HG03159 (cell line): Measurements from ENCODE around the gene NOCT.
"Not testable (repeated sequence)": the region's sequence is repeated elsewhere in the genome, so short reads cannot be mapped to it uniquely, and the experiment has no call there.

ENCODE experiments used
- ATAC-seq: cut with Tn5 transposase; IDR thresholded peaks from one replicate; pipeline ENCODE4 v1.9.1; 2021; ENCODE audit warnings: mild to moderate bottlenecking, moderate library complexity; ENCODE audit not compliant: unreplicated experiment

Gene NOCT

DNA sequence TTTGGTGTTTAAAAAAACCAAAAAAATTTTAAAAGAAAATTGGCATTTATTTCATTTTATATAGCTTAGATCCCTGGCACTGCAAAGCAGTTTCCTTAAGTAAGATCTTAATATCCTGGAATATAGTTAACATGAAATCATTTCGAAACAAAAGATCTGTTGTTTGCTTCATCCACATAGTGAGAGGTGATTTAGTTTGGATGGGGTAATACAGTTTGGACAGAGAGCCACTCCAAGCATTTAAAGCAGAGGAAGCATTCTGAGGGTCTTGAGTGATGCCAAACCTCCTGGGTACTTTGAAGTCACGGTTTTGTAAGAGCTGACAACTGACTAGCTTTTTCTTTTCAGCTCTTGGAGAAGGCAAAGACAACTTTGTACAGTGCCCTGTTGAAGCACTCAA is 28.7 kb downstream of the NOCT start:
- ATAC-seq, result no peak

DNA sequence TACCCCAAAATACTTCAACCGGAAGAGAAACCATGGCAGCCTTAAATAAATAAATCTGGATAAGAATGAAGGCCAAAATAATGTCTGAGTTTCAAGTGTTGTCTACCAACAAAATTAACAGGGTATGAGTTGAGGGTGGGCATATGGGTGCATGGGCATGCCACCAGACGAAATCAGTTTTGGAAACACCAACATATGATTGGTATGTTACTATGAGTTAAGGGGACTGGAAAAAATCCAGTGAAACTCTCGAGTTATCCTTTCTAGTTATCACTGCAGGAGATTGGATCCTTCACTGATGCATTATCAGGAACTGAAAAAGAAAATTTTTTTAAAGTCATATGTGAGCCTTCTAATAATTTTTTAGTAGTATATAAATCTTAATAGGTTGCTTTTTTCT is 32.4 kb downstream of the NOCT start:
- no peak for ATAC-seq

DNA sequence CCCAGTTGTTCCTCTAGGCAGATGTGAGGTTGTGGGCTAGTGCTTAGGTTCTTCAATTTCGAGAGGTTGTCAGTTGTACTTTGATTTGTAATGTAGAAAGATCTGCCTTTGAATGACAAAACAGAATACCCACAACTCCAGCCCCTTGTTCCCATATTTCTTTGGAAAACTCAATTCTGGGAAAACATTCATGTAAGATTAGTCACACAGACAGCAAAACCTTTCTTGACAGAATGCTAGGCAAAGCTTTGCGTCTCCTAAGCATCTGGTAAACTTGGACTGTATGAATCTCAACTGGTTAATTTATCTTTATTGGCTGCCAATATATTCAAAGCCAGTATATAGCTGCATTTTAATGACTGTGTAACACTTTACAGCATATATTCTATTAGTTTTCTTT is 34.9 kb downstream of the NOCT start:
- ATAC-seq, result no peak

DNA sequence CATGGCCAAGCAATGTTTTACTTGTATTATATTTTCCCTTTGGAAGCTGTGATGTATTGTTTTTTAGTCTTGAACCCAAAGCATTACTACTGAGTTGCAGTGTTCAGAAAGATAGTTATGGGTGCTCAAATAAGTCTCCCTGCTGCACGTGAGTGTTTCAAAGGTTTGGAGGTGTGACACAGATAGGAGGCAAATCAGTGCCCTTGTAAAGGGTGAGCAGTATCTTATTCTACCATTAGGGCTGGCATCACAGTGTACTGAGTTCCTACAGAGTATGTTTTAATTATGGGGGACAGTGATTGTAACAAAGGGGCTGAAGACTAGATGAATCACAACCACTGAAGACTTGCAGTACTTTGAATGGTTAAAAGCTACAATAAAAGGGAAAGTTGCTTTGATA is 38.3 kb downstream of the NOCT start:
- no peak for ATAC-seq

DNA sequence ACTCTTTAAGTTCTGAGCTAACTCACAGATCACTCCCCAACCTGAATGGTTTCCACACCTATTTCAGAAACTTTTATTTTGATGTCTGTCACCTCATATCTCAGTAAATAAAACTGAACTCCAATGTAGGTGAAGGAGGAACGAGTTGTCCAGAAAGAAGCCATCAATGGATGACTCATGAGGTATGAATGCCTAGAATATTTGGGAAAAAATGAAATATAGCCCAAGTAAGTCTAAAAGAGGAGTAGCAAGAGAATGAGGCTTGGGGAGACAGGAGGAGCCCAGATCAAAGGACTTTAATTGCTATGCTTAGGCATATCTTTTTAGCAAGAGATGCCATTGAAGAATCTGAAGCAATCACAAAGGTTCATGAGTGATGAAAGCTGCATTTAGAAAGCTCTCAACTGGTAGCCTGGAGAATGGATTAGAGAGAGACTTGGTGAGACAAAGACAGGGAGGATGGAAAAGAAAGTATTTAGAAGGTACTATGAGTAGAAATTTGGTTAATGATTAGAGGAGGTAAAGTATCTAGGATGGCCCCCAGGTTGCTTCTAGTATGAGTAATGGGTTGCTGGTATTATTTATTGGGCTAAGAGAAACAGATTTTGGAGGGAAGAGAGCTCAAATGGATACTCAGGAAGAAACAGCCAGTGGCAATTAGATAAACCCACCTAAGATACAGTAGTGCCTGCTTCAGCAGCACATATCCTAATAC is 39.4 kb downstream of the NOCT start:
- no peak for ATAC-seq

DNA sequence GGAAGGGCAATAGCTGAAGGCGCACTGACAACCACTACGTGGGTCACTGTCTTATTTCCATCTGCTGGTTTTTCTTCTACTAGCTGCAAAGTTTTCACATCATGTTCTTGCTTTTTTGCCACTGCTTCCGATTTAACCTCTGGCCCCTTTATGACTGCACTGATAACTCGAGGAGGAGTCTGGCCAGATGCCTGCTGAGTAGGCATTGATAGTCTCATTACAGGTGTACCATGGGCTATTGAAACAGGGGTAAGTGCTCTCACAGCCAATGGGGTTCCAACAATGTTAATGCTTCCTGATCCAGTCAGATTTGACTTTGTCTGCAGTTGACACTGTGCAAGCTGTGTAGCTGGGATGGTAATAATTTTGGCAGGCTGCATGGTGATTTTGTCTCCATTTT is 43.4 kb downstream of the NOCT start:
- ATAC-seq, result not testable (repeated sequence)

DNA sequence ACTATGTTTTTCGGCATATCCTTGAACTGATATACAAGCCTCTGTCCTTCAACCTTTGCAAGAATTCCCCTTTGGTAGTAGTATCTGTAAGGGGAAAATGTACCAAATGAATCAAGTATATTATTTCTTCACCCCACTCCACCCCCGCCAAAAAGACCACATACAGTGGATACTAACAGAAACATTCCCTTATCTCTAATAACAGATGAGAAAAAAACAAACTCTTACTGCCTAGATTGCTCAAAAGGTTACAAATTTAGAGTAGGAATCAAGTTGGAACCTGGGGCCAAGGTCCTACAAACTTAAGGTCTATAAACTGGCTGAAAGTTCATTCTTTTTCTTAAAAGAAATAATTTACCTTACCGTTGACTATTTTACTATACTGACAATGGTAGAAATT is 45.0 kb downstream of the NOCT start:
- ATAC-seq, result no peak

DNA sequence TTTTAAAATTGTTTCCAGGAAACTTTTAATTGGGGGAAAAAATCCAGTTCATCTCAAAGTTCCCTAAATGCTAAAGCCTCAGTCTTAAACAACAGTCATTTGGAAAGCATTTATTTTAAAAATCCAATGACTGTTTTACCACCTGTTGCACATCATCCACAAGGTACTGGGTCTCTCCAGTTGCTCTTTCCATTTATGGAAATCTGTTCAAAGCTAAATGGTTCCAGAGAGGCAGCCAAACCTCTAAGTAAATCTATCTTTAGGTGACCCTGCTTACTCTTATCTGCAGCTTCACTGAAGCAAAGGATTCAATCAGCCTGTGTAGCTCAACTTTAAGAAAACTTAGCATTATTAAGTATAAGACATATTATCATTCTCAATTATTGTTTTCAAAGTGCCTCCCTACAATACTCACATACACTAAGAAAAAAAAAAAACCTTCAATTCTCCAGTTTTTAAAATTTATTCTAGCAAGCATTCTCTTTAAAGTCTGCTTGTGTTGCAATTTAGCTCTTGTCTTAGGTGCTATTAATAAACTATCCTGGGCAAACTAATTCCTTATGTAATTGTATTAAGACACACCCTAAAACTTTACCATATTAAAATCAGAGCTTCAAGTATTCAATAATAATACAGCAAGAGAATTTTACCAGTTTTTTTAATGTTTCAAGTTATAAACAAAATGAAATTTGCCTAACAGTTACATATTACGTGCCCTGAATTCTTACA is 60.6 kb downstream of the NOCT start:
- ATAC-seq, result no peak

DNA sequence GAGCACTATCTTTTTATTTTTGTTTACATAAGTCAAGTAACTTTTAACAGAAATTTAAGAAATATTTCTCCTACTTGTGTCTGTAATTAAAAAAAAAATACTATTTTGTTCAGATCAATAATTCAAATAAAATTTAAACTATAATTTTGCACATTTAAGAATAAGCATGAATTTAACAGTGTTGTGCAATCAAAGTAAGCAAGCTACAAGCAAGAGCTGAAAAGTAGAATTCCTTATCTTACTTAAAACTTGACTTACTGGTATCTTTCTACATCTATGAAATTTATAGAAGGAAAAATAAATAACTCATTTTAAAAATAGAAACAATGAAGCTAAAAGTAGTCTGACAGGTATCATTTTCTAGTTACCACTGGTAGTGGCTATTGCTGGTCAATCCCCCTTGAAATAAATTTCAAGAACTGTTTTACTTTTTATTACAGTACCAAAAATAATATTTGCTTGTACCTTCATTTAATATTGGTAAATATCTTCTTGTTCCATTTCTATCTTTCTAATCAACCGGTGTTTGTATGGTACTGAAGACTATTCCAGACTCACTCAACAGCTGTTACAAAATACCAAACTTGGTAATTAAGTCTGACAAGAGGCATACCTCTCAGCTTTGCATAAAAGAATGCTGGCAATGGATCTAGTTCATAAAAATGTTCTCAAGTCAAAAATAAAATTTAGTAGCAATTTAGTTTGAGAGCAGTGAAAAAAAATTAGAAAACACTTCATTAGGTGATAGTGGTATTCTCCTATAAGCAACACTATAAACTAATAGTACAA is 62.2 kb downstream of the NOCT start:
- no peak for ATAC-seq

DNA sequence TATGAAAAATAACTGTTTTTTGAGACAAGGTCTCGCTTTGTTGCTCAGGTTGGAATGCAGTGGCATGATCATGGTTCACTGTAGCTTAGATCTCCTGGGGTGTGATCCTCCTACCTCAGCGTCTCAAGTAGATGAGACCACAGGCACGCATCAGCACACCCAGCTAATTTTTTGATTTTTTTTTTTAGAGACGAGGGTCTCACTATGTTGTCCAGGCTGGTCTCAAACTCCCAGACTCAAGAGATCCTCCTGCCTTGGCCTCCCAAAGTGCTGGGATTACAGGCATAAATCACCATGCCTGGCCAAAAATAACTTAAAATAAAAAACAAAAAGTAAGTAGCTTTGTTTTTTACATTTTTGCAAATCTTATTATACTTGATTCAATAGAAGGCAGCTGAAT is 63.3 kb downstream of the NOCT start:
- no peak for ATAC-seq

DNA sequence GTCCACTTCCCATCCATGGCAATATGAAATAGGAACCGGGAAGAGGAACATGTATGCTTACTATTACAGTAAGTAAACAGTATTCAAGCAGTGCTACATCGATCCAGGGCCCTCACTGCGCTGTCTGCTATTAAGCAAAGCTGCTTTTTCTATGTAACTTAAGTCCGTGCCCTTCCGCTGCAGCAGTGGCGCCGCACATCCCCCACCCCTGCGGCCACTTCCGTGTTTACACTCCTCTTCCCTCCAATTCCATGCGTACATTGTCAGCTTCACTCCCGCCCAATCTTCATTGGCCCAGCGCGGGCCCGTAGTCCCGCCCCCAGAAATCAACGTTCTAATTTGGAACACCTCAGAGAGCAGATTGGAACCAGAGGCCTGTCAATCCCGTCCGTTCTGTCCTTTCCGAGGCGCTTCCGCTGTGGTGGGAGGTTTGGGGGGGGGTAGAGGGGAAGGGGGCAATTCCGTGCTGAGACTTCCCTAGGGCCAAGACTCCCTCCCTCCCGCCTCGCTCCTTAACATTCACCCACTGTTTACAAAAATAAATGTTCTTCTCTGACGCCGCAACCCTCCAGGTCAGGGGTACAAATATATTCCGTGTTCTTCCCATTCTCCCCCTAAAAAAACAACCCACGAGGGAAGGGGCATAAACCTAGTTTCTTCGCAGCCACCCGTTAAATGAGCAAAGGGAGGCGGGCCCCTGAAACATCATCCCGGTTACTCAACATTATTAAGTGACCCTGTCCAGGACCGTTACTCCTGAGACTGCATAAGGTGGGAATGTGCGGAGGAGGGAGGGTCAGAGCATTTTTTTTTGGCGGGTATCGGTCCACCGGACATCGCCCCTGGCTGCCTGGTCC is 67.4 kb downstream of the NOCT start:
- ATAC-seq, result peak; percentile 82

DNA sequence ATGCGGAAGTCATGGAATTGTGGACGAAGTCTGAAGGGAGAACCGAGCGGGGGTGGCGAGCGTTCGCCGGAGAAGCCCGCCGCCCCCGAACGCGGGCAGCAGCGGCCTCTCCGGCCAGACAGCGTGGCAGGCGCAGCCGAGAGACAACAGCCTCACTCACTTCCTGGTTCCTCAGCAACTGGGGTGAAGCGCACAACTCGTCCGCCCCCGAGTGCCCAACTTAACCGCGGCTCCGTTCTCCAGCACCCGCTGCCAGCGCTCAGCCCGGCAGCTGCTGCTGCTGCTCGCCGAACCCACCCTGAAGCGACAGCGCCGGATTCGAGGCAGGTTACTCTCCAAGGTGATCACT is 68.0 kb downstream of the NOCT start:
- ATAC-seq, result peak; percentile 32

DNA sequence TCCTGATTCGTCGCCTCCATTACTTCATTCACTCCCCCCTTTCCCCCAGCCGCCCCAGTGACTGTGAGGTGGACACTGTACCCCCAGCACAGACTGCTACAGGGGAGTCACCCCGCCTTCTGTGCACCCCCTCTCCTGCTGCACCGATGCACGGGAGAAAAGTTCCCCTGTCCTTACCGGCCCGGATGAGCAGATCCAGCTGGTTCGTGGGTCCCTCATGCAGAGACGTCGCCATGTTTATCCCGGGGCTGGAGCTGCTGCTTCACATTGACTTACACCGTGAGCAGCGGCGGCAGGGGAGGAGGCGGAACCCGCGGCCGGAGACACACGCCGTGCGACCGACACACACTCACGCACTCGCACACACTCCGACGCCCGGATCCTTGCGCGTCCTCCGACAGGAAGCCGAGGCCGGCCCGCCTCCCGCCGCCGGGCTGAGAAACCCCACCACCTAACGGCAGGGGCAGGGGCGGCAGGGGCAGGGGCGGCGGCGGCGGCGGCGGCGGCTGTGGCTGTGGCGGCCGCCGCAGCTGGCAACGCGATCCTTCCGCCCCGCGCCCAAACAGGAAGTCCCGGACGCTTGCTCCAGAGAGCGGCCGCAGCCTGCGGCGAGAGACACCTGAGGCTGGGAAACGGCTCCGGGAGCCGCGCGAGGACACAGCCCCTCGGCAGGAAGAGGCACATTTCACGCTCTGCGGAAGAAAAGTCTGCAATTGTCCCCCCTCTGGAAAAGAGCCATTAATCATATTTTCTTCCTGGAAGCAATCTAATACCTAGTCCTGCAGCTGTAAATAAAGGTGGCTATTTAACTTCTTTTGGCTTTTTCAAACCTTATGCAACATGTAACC is 68.6 kb downstream of the NOCT start:
- ATAC-seq, result peak; percentile 54

DNA sequence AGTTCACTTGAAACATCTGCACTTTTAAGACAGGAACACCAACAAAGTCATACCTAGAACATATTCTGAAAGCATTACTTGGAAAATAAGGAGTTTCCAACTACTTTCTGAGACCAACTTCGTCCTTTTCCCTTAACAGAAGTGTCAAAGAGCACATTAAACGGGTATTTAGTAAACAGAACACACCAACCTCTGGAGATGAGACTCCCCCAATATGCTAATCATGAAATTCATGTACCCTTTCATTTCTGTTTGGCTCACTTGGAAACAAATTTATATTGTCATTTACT is 69.2 kb downstream of the NOCT start:
- ATAC-seq, result no peak

DNA sequence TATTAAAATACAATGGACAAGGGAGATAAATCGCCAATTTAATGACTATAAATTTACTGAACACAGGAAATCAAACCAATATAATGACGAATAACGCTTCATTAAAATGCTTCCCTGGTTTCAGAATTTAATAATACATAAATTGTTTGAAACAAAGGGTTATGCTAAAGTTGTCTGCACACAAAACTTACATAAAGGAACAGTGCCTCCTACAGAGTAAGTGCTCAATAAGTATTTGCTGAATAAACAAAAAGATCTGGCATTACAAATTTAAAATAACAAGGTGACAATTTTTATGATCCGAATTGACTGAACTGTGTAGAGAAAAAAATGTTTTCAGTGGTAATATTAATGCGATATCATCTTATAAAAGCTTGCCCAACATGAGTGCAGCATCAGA is 69.6 kb downstream of the NOCT start:
- no peak for ATAC-seq

DNA sequence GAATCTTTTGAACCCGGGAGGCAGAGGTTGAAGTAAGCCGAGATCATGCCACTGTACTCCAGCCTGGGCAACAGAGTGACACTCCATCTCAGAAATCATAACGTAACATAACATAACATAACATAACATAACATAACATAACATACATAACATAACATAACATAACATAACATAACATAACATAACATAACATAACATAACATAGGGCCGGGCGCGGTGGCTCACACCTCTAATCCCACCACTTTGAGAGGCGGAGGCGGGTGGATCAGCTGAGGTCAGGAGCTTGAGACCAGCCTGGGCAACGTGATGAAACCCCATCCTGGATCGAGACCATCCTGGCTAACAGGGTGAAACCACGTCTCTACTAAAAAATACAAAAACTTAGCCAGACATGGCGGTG is 76.7 kb downstream of the NOCT start:
- ATAC-seq, result no peak
